Liver (tissue), 3 donors: ENCODE measurements around the gene AMIGO1.

Experiments
- ATF3 ChIP-seq: IDR thresholded peaks from 2 replicates; pipeline ENCODE4 v1.6.1; 2016; ENCODE audit warnings: antibody characterized with exemption
- CTCF ChIP-seq: fragments of 150-350 bp; IDR thresholded peaks from 2 replicates; pipeline ENCODE4 v1.5.1; 2017; ENCODE audit warnings: improper control_type of control experiment, low read depth, low read length; ENCODE audit not compliant: missing input control
- EGR1 ChIP-seq, 2 donors: IDR thresholded peaks; 2 replicates each; pipeline ENCODE4 v1.6.1; 2016 to 2018; ENCODE audit warnings: antibody characterized with exemption in 2 of 2, low read depth in 2 of 2
- GABPA ChIP-seq, 2 donors: IDR thresholded peaks in 1 of 2; conservative IDR thresholded peaks in 1 of 2; 2 replicates each; pipeline ENCODE4 v1.6.1; 2016; ENCODE audit warnings: antibody characterized with exemption in 2 of 2, mild to moderate bottlenecking in 1 of 2, moderate library complexity in 1 of 2
- JUND ChIP-seq, 2 donors: IDR thresholded peaks; 2 replicates each; pipeline ENCODE4 v1.6.1; 2016; ENCODE audit warnings: antibody characterized with exemption in 2 of 2
- MAX ChIP-seq: IDR thresholded peaks from 2 replicates; pipeline ENCODE4 v1.6.1; 2016; ENCODE audit warnings: antibody characterized with exemption
- RAD21 ChIP-seq, 2 donors: IDR thresholded peaks; 2 replicates each; pipeline ENCODE4 v1.6.1; 2016; ENCODE audit warnings: antibody characterized with exemption in 2 of 2, mild to moderate bottlenecking in 2 of 2
- SP1 ChIP-seq: IDR thresholded peaks from 2 replicates; pipeline ENCODE4 v1.6.1; 2018; ENCODE audit warnings: antibody characterized with exemption, mild to moderate bottlenecking
- TAF1 ChIP-seq: conservative IDR thresholded peaks from 2 replicates; pipeline ENCODE4 v1.6.1; 2016; ENCODE audit warnings: antibody characterized with exemption, mild to moderate bottlenecking
- YY1 ChIP-seq: IDR thresholded peaks from 2 replicates; pipeline ENCODE4 v1.6.1; 2016; ENCODE audit warnings: antibody characterized with exemption, mild to moderate bottlenecking
- donor health status: healthy.
- donor health status: healthy.

DNA sequence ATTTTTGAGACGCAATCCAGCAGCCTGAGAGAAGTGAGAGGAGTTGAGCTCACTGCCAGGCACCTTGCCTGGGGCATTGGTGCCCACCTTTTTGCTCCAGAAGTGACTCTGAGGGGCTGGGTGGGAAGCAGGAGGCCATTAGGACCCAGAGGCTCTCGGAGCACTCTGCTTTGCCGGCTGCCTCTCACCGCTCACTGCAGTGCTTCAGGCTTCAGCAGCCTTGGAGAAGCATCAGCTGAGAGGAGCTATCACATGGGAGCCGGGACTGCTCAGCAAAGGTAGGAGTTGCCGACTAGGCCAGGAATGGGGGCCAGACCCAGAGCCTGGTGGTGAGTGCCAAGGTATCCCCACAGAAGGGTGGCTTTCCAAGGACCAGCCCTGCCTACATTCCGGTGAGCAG is 30.1 kb upstream of the AMIGO1 start, which contains the start of gene GPR61:
- TF ChIP-seq TAF1, result no peak
- no peak for TF ChIP-seq CTCF
- TF ChIP-seq SP1, result no peak
- TF ChIP-seq YY1, result no peak
- TF ChIP-seq ATF3, result no peak
- no peak for TF ChIP-seq JUND (IDR thresholded peaks at IDR 0.05)
- TF ChIP-seq RAD21 (IDR thresholded peaks at IDR 0.05), result no peak
- TF ChIP-seq EGR1 (IDR thresholded peaks at IDR 0.05; ENCODE audit: low read depth in 2 of 2), result no peak
- TF ChIP-seq MAX, result no peak
- TF ChIP-seq GABPA (IDR thresholded peaks at IDR 0.05 in 1 of 2, conservative IDR thresholded peaks at IDR 0.05 in 1 of 2), result no peak
